IMR-90 (cell line): ENCODE results near the gene SUGCT. TPM values are rescaled to one million over a fixed set of nuclear protein-coding genes. Genes with fewer than 3 reads are reported as not detected.

ENCODE experiments used
- ATAC-seq: fragments of 200-7000 bp; cut with Tn5 transposase; 2 replicates; pipeline ENCODE4 v1.9.1; 2020; ENCODE audit warnings: low read depth, mild to moderate bottlenecking, moderate library complexity
- BruUV-seq: library from RNA; stranded (reverse); fragments of 400-500 nt; replicated peaks from 2 replicates; lab custom pipeline; 2021; lab: Mats Ljungman, UMichigan
- CTCF ChIA-PET: fragments of 300-600 bp; formaldehyde crosslinking; extraction: SDS; loops from one replicate; lab custom pipeline; 2021; ENCODE audit warnings: antibody characterized with exemption; lab: Yijun Ruan, JAX
- POLR2A ChIA-PET: fragments of 300-600 bp; sonication (Branson Sonifier 250); formaldehyde crosslinking; loops from one replicate; lab custom pipeline; 2022; ENCODE audit warnings: antibody characterized with exemption; ENCODE audit not compliant: unreplicated experiment; lab: Charles Lee
- DNase-seq: peaks from one replicate; pipeline ENCODE4 v3.0.0; 2013
- H2AFZ ChIP-seq: replicated peaks from 2 replicates; pipeline ENCODE3; 2013; ENCODE audit warnings: low read length, mild to moderate bottlenecking; ENCODE audit not compliant: poor library complexity
- H2AK5ac ChIP-seq: 2 replicates; pipeline ENCODE4 v1.6.1; 2013; ENCODE audit warnings: low read depth, low read length, inconsistent platforms
- H2AK9ac ChIP-seq: replicated peaks from 2 replicates; pipeline ENCODE3; 2013; ENCODE audit warnings: mild to moderate bottlenecking, low read depth, low read length, moderate library complexity; ENCODE audit not compliant: poor library complexity
- H2BK120ac ChIP-seq: 2 replicates; pipeline ENCODE4 v1.6.1; 2013; ENCODE audit warnings: low read depth, low read length, inconsistent platforms
- H2BK15ac ChIP-seq: 3 replicates; pipeline ENCODE4 v1.6.1; 2013; ENCODE audit warnings: low read depth, low read length, inconsistent platforms
- H2BK20ac ChIP-seq: 2 replicates; pipeline ENCODE4 v1.6.1; 2013; ENCODE audit warnings: low read depth, mild to moderate bottlenecking, inconsistent platforms, low read length, moderate library complexity
- H2BK5ac ChIP-seq: 2 replicates; pipeline ENCODE4 v1.6.1; 2013; ENCODE audit warnings: mild to moderate bottlenecking, low read depth, low read length, inconsistent platforms; ENCODE audit not compliant: poor library complexity, severe bottlenecking
- H3K14ac ChIP-seq: replicated peaks from 2 replicates; pipeline ENCODE4 v1.6.1; 2013; ENCODE audit warnings: low read depth, low read length, inconsistent platforms
- H3K18ac ChIP-seq: 2 replicates; pipeline ENCODE4 v1.6.1; 2013; ENCODE audit warnings: low read depth, low read length, control low read depth
- H3K23ac ChIP-seq: 2 replicates; pipeline ENCODE4 v1.6.1; 2013; ENCODE audit warnings: low read depth, low read length, inconsistent platforms
- H3K27ac ChIP-seq: 2 replicates; pipeline ENCODE4 v1.5.1; 2013; ENCODE audit warnings: mild to moderate bottlenecking, control low read depth, low read length; ENCODE audit not compliant: insufficient read depth
- H3K27me3 ChIP-seq: 2 replicates; pipeline ENCODE4 v1.6.1; 2013; ENCODE audit warnings: low read length; ENCODE audit not compliant: control insufficient read depth, insufficient read depth
- H3K36me3 ChIP-seq: 2 replicates; pipeline ENCODE4 v1.6.1; 2013; ENCODE audit warnings: low read length, mixed read lengths; ENCODE audit not compliant: control insufficient read depth, insufficient read depth
- H3K4ac ChIP-seq: 2 replicates; pipeline ENCODE4 v1.6.1; 2013; ENCODE audit warnings: low read depth, low read length, inconsistent platforms
- H3K4me1 ChIP-seq: 2 replicates; pipeline ENCODE4 v1.6.1; 2013; ENCODE audit warnings: low read length, mixed read lengths; ENCODE audit not compliant: control insufficient read depth, insufficient read depth
- H3K4me2 ChIP-seq: 2 replicates; pipeline ENCODE4 v1.6.1; 2013; ENCODE audit warnings: low read depth, mild to moderate bottlenecking, control low read depth, low read length, moderate library complexity
- H3K4me3 ChIP-seq: 2 replicates; pipeline ENCODE4 v1.5.1; 2013; ENCODE audit warnings: low read depth, mild to moderate bottlenecking, control low read depth, low read length, moderate library complexity; ENCODE audit not compliant: insufficient read depth
- H3K56ac ChIP-seq: 2 replicates; pipeline ENCODE4 v1.6.1; 2013; ENCODE audit warnings: low read length, inconsistent platforms; ENCODE audit not compliant: insufficient read depth; ENCODE audit errors: extremely low read depth
- H3K79me1 ChIP-seq, 2 experiments: 2 replicates each; pipeline ENCODE4 v1.6.1; 2013; ENCODE audit warnings: low read length in 2 of 2, inconsistent platforms in 1 of 2, low read depth in 1 of 2
- H3K9ac ChIP-seq: 2 replicates; pipeline ENCODE4 v1.6.1; 2013; ENCODE audit warnings: low read depth, low read length, control low read depth
- H3K9me1 ChIP-seq: 2 replicates; pipeline ENCODE4 v1.6.1; 2013; ENCODE audit warnings: low read length, inconsistent platforms; ENCODE audit not compliant: insufficient read depth
- H3K9me3 ChIP-seq: 2 replicates; pipeline ENCODE4 v1.6.1; 2013; ENCODE audit warnings: low read length; ENCODE audit not compliant: control insufficient read depth, insufficient read depth
- H4K20me1 ChIP-seq: 2 replicates; pipeline ENCODE4 v1.6.1; 2013; ENCODE audit warnings: low read length, inconsistent platforms; ENCODE audit not compliant: insufficient read depth
- H4K5ac ChIP-seq: 2 replicates; pipeline ENCODE4 v1.6.1; 2013; ENCODE audit warnings: mild to moderate bottlenecking, low read depth, low read length, control low read depth
- H4K8ac ChIP-seq, 2 experiments: 2 replicates each; pipeline ENCODE4 v1.6.1; 2013; ENCODE audit warnings: low read depth in 2 of 2, low read length in 2 of 2, control low read depth in 1 of 2, inconsistent platforms in 1 of 2
- H4K91ac ChIP-seq: 2 replicates; pipeline ENCODE4 v1.6.1; 2013; ENCODE audit warnings: low read depth, low read length, inconsistent platforms; ENCODE audit not compliant: insufficient read depth
- CTCF ChIP-seq: conservative IDR thresholded peaks from 2 replicates; pipeline ENCODE4 v1.5.1; 2012; ENCODE audit warnings: mild to moderate bottlenecking, low read depth, low read length, improper control_type of control experiment
- MXI1 ChIP-seq: IDR thresholded peaks from 2 replicates; pipeline ENCODE4 v1.6.1; 2012; ENCODE audit warnings: low read depth, mild to moderate bottlenecking, low read length, moderate library complexity, borderline replicate concordance
- SMC3 ChIP-seq: fragments of 150-350 bp; IDR thresholded peaks from 2 replicates; pipeline ENCODE4 v1.6.1; 2016; ENCODE audit warnings: low read depth, mild to moderate bottlenecking, antibody characterized with exemption, low read length, moderate library complexity
- WGBS, 2 experiments: methylation state at CpG; one replicate each; pipeline versions ENCODE4 v1.1.5 to v1.1.7; 2013; ENCODE audit warnings: missing lambda C conversion rate in 2 of 2; ENCODE audit not compliant: insufficient read length in 1 of 2; ENCODE audit errors: extremely low coverage in 2 of 2; 5-methylcytosine and 5-hydroxymethylcytosine counted together
- dilution Hi-C: fragments of 300-500 bp; cut with HindIII; formaldehyde crosslinking; loops from one replicate; pipeline ENCODE4 v1.14.3; 2018; ENCODE audit warnings: low sequenced_read_pairs; ENCODE audit not compliant: unreplicated experiment
- in situ Hi-C: fragments of 300-500 bp; cut with MboI; formaldehyde crosslinking; loops from 3 replicates; pipeline ENCODE4 v1.14.3; 2019; ENCODE audit warnings: low sequenced_read_pairs, inconsistent platforms, mixed read lengths
- intact Hi-C: fragments of 100-400 bp; cut with micrococcal nuclease; formaldehyde crosslinking; loops from 2 replicates; pipeline ENCODE4 v1.10.0; 2022
- polyA plus RNA-seq, 3 experiments: library from polyadenylated mRNA; depleted of rRNA; stranded (reverse); fragments of >200 nt; gene quantifications; 2 replicates each; pipeline ENCODE4 v1.2.3, GENCODE V29; 2012; ENCODE audit warnings: low replicate concordance in 1 of 3
- total RNA-seq: library from RNA; depleted of rRNA; stranded (reverse); fragments of >200 nt; gene quantifications from 2 replicates; pipeline ENCODE4 v1.2.3, GENCODE V29; 2012

SUGCT gene
- total and polyA plus RNA-seq, 2 of the 4 experiments (the other 2 are of a cell fraction) = 5.9 to 8.3 TPM

GRCh38 chr7:40742270-40742669, 607.5 kb downstream of the SUGCT start:
- CTCF ChIA-PET = interaction anchor here (0.6 kb wide), 1 partner anchor 982 kb away, joined by 3 read pairs; no protein-coding TSS in a partner anchor
- Histone ChIP-seq H3K23ac (no peak overlapping the region), H4K8ac (no peak overlapping the region), H3K56ac (no peak overlapping the region), H3K9me3 (no peaks in the 10 kb centered on the region), H4K5ac (no peak overlapping the region), H4K91ac (no peak overlapping the region), H2BK15ac (no peak overlapping the region), H4K20me1 (no peaks in the 10 kb centered on the region), H3K27ac (no peak overlapping the region), H2BK5ac (no peak overlapping the region), H3K14ac (no peak overlapping the region), H3K4me3 (no peak overlapping the region), H3K4me2 (no peak overlapping the region), H2BK120ac (no peak overlapping the region), H3K9ac (no peak overlapping the region), H3K36me3 (no peaks in the 10 kb centered on the region), H2BK20ac (no peak overlapping the region), H3K4ac (no peak overlapping the region), H3K9me1 (no peaks in the 10 kb centered on the region; the same call in 1 of the 2 replicates), H2AK5ac (no peak overlapping the region), H3K18ac (no peak overlapping the region), H3K4me1 (peaks cover 2% of the 10 kb centered on the region), H2AK9ac (peak overlapping the region; percentile 55), H3K79me1 (no peaks in the 10 kb centered on the region), H2AFZ (peak overlapping the region; percentile 75), H3K27me3 (no peaks in the 10 kb centered on the region)
- WGBS, 2 experiments = no CpG with 5 or more reads among the region's 7 CpGs
- DNase-seq (no peak), ATAC-seq (no peak)
- no TSS peak for BruUV-seq
- in situ Hi-C loops = no loop called here
- intact Hi-C loops = no loop called here
- dilution Hi-C loops = no loop called here
- TF ChIP-seq SMC3 (no peak), CTCF (no peak), MXI1 (no peak)
- POLR2A ChIA-PET = no interaction called here
